GM18951 (cell line): ENCODE data around the gene RASA3.

ENCODE experiments used
- POLR2A ChIP-seq: IDR thresholded peaks from 4 replicates; pipeline ENCODE4 v1.6.1; 2011; ENCODE audit warnings: mild to moderate bottlenecking; ENCODE audit not compliant: insufficient read length, insufficient read depth; ENCODE audit errors: extremely low read depth
- in situ Hi-C: fragments of 300-500 bp; cut with MboI; formaldehyde crosslinking; loops from one replicate; pipeline ENCODE4 v1.12.0; 2022; ENCODE audit warnings: low sequenced_read_pairs, mixed read lengths, inconsistent platforms; ENCODE audit not compliant: unreplicated experiment

RASA3 gene

GRCh38 chr13:113955691-113956090 is 176.7 kb downstream of the RASA3 start:
- in situ Hi-C loops, result no loop called here
- no peak for TF ChIP-seq POLR2A

- in situ Hi-C loops, result no loop called here
- TF ChIP-seq POLR2A, result no peak
Measured at GRCh38 chr13:113955235-113955634, 177.2 kb downstream of the RASA3 start.

GRCh38 chr13:113954046-113954835 is 178.2 kb downstream of the RASA3 start:
- in situ Hi-C loops, result no loop called here
- TF ChIP-seq POLR2A, result no peak

- in situ Hi-C loops, result no loop called here
- no peak for TF ChIP-seq POLR2A
Measured at GRCh38 chr13:113953561-113953960, 178.9 kb downstream of the RASA3 start.

GRCh38 chr13:113952983-113953520 is 179.4 kb downstream of the RASA3 start:
- in situ Hi-C loops, result no loop called here

GRCh38 chr13:113952151-113952982 is 180.1 kb downstream of the RASA3 start:
- in situ Hi-C loops, result no loop called here
- TF ChIP-seq POLR2A, result no peak

More at GRCh38 chr13:113952983-113953520, 179.4 kb downstream of the RASA3 start:
- TF ChIP-seq POLR2A, result no peak

GRCh38 chr13:113951246-113951999 is 181.0 kb downstream of the RASA3 start:
- no peak for TF ChIP-seq POLR2A
- in situ Hi-C loops, result no loop called here

GRCh38 chr13:113950451-113951245 is 181.8 kb downstream of the RASA3 start:
- no peak for TF ChIP-seq POLR2A
- in situ Hi-C loops, result no loop called here

- TF ChIP-seq POLR2A, result no peak
- in situ Hi-C loops, result no loop called here
Measured at GRCh38 chr13:113949546-113949945, 182.9 kb downstream of the RASA3 start.

GRCh38 chr13:113948034-113948742 is 184.2 kb downstream of the RASA3 start:
- no peak for TF ChIP-seq POLR2A

GRCh38 chr13:113947311-113948033 is 185.0 kb downstream of the RASA3 start:
- no peak for TF ChIP-seq POLR2A
- in situ Hi-C loops, result no loop called here

More at GRCh38 chr13:113948034-113948742, 184.2 kb downstream of the RASA3 start:
- in situ Hi-C loops, result no loop called here
